AG09309 (cell line): ENCODE results near the gene TUBB4B.

Experiments used
- DNase-seq: peaks from one replicate; pipeline ENCODE4 v3.0.0-alpha.2; 2010; ENCODE audit warnings: low read depth
- H3K4me3 ChIP-seq: 2 replicates; pipeline ENCODE4 v1.5.1; 2011; ENCODE audit warnings: mild to moderate bottlenecking, low read depth, low read length, moderate library complexity; ENCODE audit not compliant: control insufficient read depth
- CTCF ChIP-seq: IDR thresholded peaks from 2 replicates; pipeline ENCODE4 v1.5.1; 2011; ENCODE audit warnings: mild to moderate bottlenecking, low read depth, low read length, inconsistent platforms; ENCODE audit not compliant: insufficient read depth, control insufficient read depth; ENCODE audit errors: missing control alignments

TUBB4B gene

DNA sequence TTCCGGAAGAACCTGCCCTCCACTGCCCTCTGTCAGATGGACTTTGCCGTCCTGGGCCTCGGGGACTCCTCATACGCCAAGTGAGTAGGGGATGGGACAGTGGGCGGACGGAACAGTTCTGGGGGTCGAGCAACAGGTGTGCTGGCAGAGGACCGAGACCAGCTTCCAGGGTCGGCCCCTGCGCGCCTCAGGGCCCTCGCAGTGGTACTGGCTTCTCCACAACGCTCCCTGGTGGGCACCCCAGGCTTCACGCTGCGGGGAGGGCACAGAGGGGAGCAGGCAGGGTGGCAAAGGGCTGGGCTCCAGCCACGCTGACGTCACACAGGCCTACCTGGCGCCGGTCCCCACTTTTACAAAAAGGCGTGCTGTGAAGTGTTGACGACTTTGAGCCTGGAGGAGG, 28.6 kb upstream of the TUBB4B start:
- H3K4me3 ChIP-seq, result no peak overlapping the region
- TF ChIP-seq CTCF, result no peak
- no peak for DNase-seq

DNA sequence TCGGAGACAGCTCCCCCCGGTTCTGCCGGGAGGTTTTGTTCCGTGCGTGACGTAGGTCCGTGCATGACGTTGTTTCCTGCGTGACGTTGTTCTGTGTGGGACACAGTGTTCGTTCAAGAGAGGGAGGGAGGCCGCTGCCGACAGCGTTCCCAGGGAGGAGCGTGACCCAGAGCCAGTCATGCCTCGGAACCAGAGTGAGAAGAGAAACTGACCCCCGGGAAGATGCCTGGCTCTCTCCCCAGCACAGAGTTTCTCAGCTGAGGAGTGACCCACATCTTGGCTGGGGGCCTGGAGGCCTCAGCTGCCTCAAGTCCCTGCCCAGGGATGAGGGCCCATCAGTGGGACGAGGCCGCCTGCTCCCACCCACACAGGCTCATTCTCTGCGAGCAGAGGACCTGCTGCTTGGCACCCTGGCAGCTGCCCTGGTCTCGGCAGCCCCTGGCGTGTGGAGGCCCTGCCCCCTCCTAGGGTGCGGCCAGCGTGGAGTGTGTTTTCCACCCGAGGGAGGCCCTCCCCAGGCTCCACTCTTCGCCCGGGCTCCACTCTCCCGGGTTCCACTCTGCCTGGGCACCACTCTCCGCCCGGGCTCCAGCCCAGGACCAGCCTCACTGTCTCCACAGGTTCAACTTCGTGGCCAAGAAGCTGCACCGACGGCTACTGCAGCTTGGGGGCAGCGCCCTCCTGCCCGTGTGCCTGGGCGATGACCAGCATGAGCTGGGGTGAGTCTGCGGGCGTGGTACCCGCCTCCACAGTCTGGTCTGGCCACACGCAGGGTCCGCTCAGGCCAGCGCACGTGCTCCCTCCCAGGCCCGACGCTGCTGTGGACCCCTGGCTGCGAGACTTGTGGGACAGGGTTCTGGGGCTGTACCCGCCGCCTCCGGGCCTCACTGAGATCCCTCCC, 27.7 kb upstream of the TUBB4B start:
- no peak overlapping the region for H3K4me3 ChIP-seq
- TF ChIP-seq CTCF, result peak; percentile 7
- no peak for DNase-seq

DNA sequence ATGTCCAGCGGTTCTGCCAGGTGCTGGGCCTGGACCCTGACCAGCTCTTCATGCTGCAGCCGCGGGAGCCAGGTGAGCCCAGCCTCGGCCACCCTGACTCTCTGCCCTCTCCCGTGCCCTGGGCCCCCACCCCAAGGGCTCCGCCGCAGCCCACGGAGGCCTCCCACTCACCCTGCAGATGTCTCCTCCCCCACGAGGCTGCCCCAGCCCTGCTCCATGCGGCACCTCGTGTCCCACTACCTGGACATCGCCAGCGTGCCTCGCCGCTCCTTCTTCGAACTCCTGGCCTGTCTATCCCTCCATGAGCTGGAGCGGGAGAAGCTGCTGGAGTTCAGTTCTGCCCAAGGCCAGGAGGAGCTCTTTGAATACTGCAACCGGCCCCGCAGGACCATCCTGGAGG, 26.5 kb upstream of the TUBB4B start:
- no peak overlapping the region for H3K4me3 ChIP-seq
- no peak for TF ChIP-seq CTCF
- DNase-seq, result no peak

- DNase-seq, result no peak
- H3K4me3 ChIP-seq, result no peak overlapping the region
- TF ChIP-seq CTCF, result no peak
Measured at GRCh38 chr9:137215196-137215986, 25.7 kb upstream of the TUBB4B start.

DNA sequence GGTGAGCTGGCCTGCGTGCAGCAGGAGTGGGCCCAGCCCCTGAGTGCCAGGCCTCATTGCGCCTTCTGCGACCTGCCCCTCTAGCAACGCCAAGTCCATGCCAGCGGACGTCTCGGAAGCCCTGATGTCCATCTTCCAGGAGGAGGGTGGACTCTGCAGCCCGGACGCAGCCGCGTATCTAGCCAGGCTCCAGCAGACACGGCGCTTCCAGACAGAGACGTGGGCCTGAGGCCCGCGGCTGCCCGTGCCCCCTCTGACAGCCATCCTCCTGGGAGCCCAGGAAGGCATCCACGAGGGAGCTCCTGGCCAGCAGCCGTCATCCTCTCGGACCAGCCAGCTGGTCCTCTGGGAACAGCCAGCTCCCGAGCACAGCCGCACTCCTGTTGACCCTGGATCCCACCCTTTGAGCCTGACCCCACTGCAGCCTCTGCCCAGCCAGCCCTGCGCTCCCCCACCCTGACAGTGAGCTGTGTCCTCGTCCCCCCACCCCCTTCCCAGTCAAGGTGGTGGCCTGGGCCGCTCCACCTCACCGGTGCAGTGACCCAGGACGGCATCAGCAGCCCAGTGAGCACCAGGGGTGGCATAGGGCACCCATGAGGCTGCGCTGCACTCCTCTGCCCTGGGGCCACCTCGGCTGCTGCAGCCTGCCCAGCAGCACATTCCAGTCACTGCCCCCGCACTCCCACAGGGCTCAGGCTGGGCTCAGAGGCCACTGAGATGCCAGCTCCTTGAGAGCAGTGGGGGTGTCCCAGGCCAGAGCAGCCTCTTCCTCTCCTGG, 24.7 kb upstream of the TUBB4B start:
- H3K4me3 ChIP-seq, result no peak overlapping the region
- TF ChIP-seq CTCF, result no peak
- no peak for DNase-seq
